Right atrium auricular region (tissue), 2 donors: Measurements from ENCODE around the gene ATP2B2. TPM values are rescaled to one million over a fixed set of nuclear protein-coding genes. Genes with fewer than 3 reads are reported as not detected.

Experiments used
- DNase-seq: peaks from one replicate; pipeline ENCODE4 v3.0.0-alpha.2; 2019; ENCODE audit warnings: low spot score
- H3K27ac ChIP-seq, 2 donors: fragments of 200-600 bp; sonication (generic); 1 replicate in 1 of 2; 2 replicates in 1 of 2; pipeline ENCODE4 v1.5.1; 2016 to 2019
- H3K27me3 ChIP-seq, 2 donors: fragments of 200-600 bp; sonication (generic); one replicate each; pipeline versions ENCODE4 v1.5.1 to v1.6.0; 2017 to 2019
- H3K36me3 ChIP-seq: fragments of 200-600 bp; sonication (generic); one replicate; pipeline ENCODE4 v1.5.1; 2016
- H3K4me1 ChIP-seq, 2 donors: fragments of 200-600 bp; sonication (generic); one replicate each; pipeline versions ENCODE4 v1.5.1 to v1.6.0; 2017 to 2019
- H3K4me3 ChIP-seq, 2 donors: fragments of 200-600 bp; sonication (generic); 1 replicate in 1 of 2; 2 replicates in 1 of 2; pipeline ENCODE4 v1.5.1; 2017 to 2019; ENCODE audit warnings: mild to moderate bottlenecking in 1 of 2, moderate library complexity in 1 of 2
- H3K9me3 ChIP-seq, 2 donors: fragments of 200-600 bp; sonication (generic); one replicate each; pipeline ENCODE4 v1.5.1; 2019
- total RNA-seq, 2 donors: library from RNA; depleted of rRNA; stranded (reverse); fragments of >200 nt; gene quantifications; one replicate each; pipeline ENCODE4 v1.1.0, GENCODE V29; 2016
- TF ChIP-seq, protein P1 (sequence below), 2 donors: fragments of 200-600 bp; sonication (generic); IDR thresholded peaks; one replicate each; pipeline ENCODE4 v1.5.1; 2019; ENCODE audit warnings: antibody characterized with exemption in 2 of 2

ATP2B2 gene
- total RNA-seq, 2 donors from 2014 or later, result 0.12 to 0.15 TPM

- Histone ChIP-seq H3K36me3 (no peaks in the 10 kb centered on the region), H3K4me1 (no peaks in the 10 kb centered on the region), H3K27me3 (no peaks in the 10 kb centered on the region), H3K9me3 (no peaks in the 10 kb centered on the region), H3K27ac (no peak overlapping the region), H3K4me3 (no peak overlapping the region)
- TF ChIP-seq, protein P1, sequence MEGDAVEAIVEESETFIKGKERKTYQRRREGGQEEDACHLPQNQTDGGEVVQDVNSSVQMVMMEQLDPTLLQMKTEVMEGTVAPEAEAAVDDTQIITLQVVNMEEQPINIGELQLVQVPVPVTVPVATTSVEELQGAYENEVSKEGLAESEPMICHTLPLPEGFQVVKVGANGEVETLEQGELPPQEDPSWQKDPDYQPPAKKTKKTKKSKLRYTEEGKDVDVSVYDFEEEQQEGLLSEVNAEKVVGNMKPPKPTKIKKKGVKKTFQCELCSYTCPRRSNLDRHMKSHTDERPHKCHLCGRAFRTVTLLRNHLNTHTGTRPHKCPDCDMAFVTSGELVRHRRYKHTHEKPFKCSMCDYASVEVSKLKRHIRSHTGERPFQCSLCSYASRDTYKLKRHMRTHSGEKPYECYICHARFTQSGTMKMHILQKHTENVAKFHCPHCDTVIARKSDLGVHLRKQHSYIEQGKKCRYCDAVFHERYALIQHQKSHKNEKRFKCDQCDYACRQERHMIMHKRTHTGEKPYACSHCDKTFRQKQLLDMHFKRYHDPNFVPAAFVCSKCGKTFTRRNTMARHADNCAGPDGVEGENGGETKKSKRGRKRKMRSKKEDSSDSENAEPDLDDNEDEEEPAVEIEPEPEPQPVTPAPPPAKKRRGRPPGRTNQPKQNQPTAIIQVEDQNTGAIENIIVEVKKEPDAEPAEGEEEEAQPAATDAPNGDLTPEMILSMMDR (IDR thresholded peaks at IDR 0.05), result no peak
- no peak for DNase-seq
Observed at GRCh38 chr3:10413041-10413440, 92.3 kb downstream of the ATP2B2 start.

- H3K27ac ChIP-seq, result no peak overlapping the region
- TF ChIP-seq, protein P1 (IDR thresholded peaks at IDR 0.05), result no peak
- no peaks in the 10 kb centered on the region for H3K9me3 ChIP-seq
- H3K4me1 ChIP-seq, result no peaks in the 10 kb centered on the region
- H3K4me3 ChIP-seq, result no peak overlapping the region
- H3K36me3 ChIP-seq, result no peaks in the 10 kb centered on the region
- H3K27me3 ChIP-seq, result no peaks in the 10 kb centered on the region
- no peak for DNase-seq
Observed at GRCh38 chr3:10411598-10412332, 93.6 kb downstream of the ATP2B2 start.

DNA sequence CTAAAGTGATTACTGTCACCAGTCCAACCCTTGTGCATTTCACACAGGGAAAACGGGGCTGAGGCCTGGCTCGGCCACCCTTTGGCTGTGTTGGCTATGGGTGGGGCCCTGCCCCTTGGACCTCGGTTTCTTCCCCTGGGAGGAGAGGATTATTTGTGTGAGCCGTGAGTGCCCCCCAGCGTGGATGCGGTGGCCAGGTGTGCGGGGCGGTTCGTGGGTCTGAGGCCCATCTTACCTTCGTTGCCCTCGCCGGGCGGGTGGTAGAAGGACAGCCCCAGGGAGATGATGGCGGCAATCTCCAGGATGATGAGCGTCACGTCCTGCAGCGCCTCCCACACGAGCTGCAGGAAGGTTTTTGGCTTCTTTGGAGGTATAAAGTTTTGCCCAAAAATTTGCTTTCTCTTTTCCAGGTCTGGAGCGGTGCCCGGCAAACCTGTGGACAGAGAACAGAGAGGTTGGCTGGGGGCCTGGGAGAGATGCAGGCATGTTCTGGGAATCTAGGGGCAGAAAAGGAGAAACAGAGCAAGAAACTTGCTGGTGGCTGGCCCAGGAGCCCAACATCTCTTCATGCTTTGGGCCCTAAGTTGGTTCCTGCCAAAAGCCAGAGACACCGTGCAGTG lies 94.9 kb downstream of the ATP2B2 start:
- no peak overlapping the region for H3K4me3 ChIP-seq
- H3K4me1 ChIP-seq, result no peaks in the 10 kb centered on the region
- no peaks in the 10 kb centered on the region for H3K36me3 ChIP-seq
- no peak for DNase-seq
- no peaks in the 10 kb centered on the region for H3K9me3 ChIP-seq
- TF ChIP-seq, protein P1 (IDR thresholded peaks at IDR 0.05), result no peak
- H3K27me3 ChIP-seq, result no peaks in the 10 kb centered on the region
- no peak overlapping the region for H3K27ac ChIP-seq

- DNase-seq, result no peak
- H3K27ac ChIP-seq, result no peak overlapping the region
- H3K9me3 ChIP-seq, result no peaks in the 10 kb centered on the region
- H3K36me3 ChIP-seq, result no peaks in the 10 kb centered on the region
- H3K27me3 ChIP-seq, result no peaks in the 10 kb centered on the region
- no peak overlapping the region for H3K4me3 ChIP-seq
- TF ChIP-seq, protein P1 (IDR thresholded peaks at IDR 0.05), result no peak
- H3K4me1 ChIP-seq, result no peaks in the 10 kb centered on the region
Observed at GRCh38 chr3:10408680-10409079, 96.7 kb downstream of the ATP2B2 start.

GRCh38 chr3:10407361-10407760 lies 98.0 kb downstream of the ATP2B2 start:
- no peaks in the 10 kb centered on the region for H3K36me3 ChIP-seq
- no peak overlapping the region for H3K27ac ChIP-seq
- H3K27me3 ChIP-seq, result no peaks in the 10 kb centered on the region
- no peaks in the 10 kb centered on the region for H3K4me1 ChIP-seq
- H3K9me3 ChIP-seq, result no peaks in the 10 kb centered on the region
- DNase-seq, result no peak
- H3K4me3 ChIP-seq, result no peak overlapping the region
- TF ChIP-seq, protein P1 (IDR thresholded peaks at IDR 0.05), result no peak
